Measurements from ENCODE around the gene GDPD4.

GRCh38 chr11:77244277-77245027, 57.0 kb downstream of the GDPD4 start:
- TF ChIP-seq, protein P1, sequence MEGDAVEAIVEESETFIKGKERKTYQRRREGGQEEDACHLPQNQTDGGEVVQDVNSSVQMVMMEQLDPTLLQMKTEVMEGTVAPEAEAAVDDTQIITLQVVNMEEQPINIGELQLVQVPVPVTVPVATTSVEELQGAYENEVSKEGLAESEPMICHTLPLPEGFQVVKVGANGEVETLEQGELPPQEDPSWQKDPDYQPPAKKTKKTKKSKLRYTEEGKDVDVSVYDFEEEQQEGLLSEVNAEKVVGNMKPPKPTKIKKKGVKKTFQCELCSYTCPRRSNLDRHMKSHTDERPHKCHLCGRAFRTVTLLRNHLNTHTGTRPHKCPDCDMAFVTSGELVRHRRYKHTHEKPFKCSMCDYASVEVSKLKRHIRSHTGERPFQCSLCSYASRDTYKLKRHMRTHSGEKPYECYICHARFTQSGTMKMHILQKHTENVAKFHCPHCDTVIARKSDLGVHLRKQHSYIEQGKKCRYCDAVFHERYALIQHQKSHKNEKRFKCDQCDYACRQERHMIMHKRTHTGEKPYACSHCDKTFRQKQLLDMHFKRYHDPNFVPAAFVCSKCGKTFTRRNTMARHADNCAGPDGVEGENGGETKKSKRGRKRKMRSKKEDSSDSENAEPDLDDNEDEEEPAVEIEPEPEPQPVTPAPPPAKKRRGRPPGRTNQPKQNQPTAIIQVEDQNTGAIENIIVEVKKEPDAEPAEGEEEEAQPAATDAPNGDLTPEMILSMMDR (IDR thresholded peaks at IDR 0.05) = no peak
- TF ChIP-seq POLR2A (IDR thresholded peaks at IDR 0.05; ENCODE audit: low read length) (no peak), RFX5 (IDR thresholded peaks at IDR 0.05) (no peak), REST (IDR thresholded peaks at IDR 0.05) (no peak), ELK1 (IDR thresholded peaks at IDR 0.05; ENCODE audit: low read depth, low read length) (no peak), MAX (IDR thresholded peaks at IDR 0.05) (no peak), ESRRA (IDR thresholded peaks at IDR 0.05; ENCODE audit: borderline replicate concordance, low read length) (no peak), ZSCAN20 (CRISPR knock-in tag; IDR thresholded peaks at IDR 0.05) (no peak), EP300 (IDR thresholded peaks at IDR 0.05) (no peak), ZNF302 (CRISPR knock-in tag; IDR thresholded peaks at IDR 0.05) (no peak), SMC3 (IDR thresholded peaks at IDR 0.05) (no peak), GATA3 (IDR thresholded peaks at IDR 0.05; ENCODE audit: borderline replicate concordance) (no peak), SREBF2 (IDR thresholded peaks at IDR 0.05) (no peak)
- TF ChIP-seq, protein P2, sequence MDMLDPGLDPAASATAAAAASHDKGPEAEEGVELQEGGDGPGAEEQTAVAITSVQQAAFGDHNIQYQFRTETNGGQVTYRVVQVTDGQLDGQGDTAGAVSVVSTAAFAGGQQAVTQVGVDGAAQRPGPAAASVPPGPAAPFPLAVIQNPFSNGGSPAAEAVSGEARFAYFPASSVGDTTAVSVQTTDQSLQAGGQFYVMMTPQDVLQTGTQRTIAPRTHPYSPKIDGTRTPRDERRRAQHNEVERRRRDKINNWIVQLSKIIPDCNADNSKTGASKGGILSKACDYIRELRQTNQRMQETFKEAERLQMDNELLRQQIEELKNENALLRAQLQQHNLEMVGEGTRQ (IDR thresholded peaks at IDR 0.05) = no peak
